Right kidney (tissue), 1 donor: Measurements from ENCODE around the gene STX16.

ENCODE experiments used
- DNase-seq: peaks from one replicate; pipeline ENCODE4 v3.0.0-alpha.2; 2016

STX16 gene

GRCh38 chr20:58617158-58617557, 33.9 kb upstream of the STX16 start:
- no peak for DNase-seq

- DNase-seq = peak; percentile 36
Observed at GRCh38 chr20:58618351-58619076, 32.6 kb upstream of the STX16 start.

- no peak for DNase-seq
Observed at GRCh38 chr20:58619077-58619863, 31.8 kb upstream of the STX16 start.

- DNase-seq = no peak
Observed at GRCh38 chr20:58619864-58620431, 31.1 kb upstream of the STX16 start.

GRCh38 chr20:58621906-58622548, 29.1 kb upstream of the STX16 start:
- no peak for DNase-seq

GRCh38 chr20:58622671-58623578, 28.2 kb upstream of the STX16 start:
- DNase-seq = no peak

- DNase-seq = no peak
Observed at GRCh38 chr20:58623579-58624473, 27.3 kb upstream of the STX16 start.

GRCh38 chr20:58624687-58625086, 26.4 kb upstream of the STX16 start:
- no peak for DNase-seq

GRCh38 chr20:58625585-58625984, 25.5 kb upstream of the STX16 start:
- DNase-seq = no peak

- DNase-seq = no peak
Observed at GRCh38 chr20:58626051-58626450, 25.0 kb upstream of the STX16 start.

- DNase-seq = no peak
Observed at GRCh38 chr20:58627212-58628072, 23.6 kb upstream of the STX16 start.

GRCh38 chr20:58628491-58629214, 22.4 kb upstream of the STX16 start:
- DNase-seq = no peak

- DNase-seq = no peak
Observed at GRCh38 chr20:58629215-58629580, 21.9 kb upstream of the STX16 start.

GRCh38 chr20:58630063-58630462, 21.0 kb upstream of the STX16 start:
- DNase-seq = no peak

GRCh38 chr20:58633161-58634053, 17.7 kb upstream of the STX16 start:
- DNase-seq = no peak

- no peak for DNase-seq
Observed at GRCh38 chr20:58634059-58634458, 17.0 kb upstream of the STX16 start.

- peak; percentile 60 for DNase-seq
Observed at GRCh38 chr20:58634521-58635278, 16.4 kb upstream of the STX16 start.
